ENCODE data around the gene DSCAM.

DSCAM gene

GRCh38 chr21:40680311-40680710 lies 166.6 kb downstream of the DSCAM start:
- no peak overlapping the region for H3K4me3 ChIP-seq (ENCODE audit: insufficient read depth, low read depth, low read length, poor library complexity, severe bottlenecking)
- no peak for DNase-seq
- H3K36me3 ChIP-seq (ENCODE audit: control insufficient read depth, insufficient read depth, low read length), result no peaks in the 10 kb centered on the region
- no peak overlapping the region for H3K27ac ChIP-seq (ENCODE audit: insufficient read depth, low read length, poor library complexity, severe bottlenecking)
- H3K27me3 ChIP-seq (replicated peaks; ENCODE audit: control insufficient read depth, insufficient read depth, low read length, poor library complexity, severe bottlenecking), result no peaks in the 10 kb centered on the region
- H3K9me3 ChIP-seq (ENCODE audit: control insufficient read depth, low read length), result no peaks in the 10 kb centered on the region
- H3K4me1 ChIP-seq (ENCODE audit: control insufficient read depth, insufficient read depth, low read length, poor library complexity, severe bottlenecking), result no peaks in the 10 kb centered on the region

GRCh38 chr21:40678681-40679284 lies 168.2 kb downstream of the DSCAM start:
- H3K4me3 ChIP-seq (ENCODE audit: insufficient read depth, low read depth, low read length, poor library complexity, severe bottlenecking), result no peak overlapping the region
- H3K36me3 ChIP-seq (ENCODE audit: control insufficient read depth, insufficient read depth, low read length), result no peaks in the 10 kb centered on the region
- no peaks in the 10 kb centered on the region for H3K4me1 ChIP-seq (ENCODE audit: control insufficient read depth, insufficient read depth, low read length, poor library complexity, severe bottlenecking)
- H3K9me3 ChIP-seq (ENCODE audit: control insufficient read depth, low read length), result no peaks in the 10 kb centered on the region
- no peak for DNase-seq
- H3K27me3 ChIP-seq (replicated peaks; ENCODE audit: control insufficient read depth, insufficient read depth, low read length, poor library complexity, severe bottlenecking), result no peaks in the 10 kb centered on the region
- no peak overlapping the region for H3K27ac ChIP-seq (ENCODE audit: insufficient read depth, low read length, poor library complexity, severe bottlenecking)

- Histone ChIP-seq H3K27ac (ENCODE audit: insufficient read depth, low read length, poor library complexity, severe bottlenecking) (no peak overlapping the region), H3K36me3 (ENCODE audit: control insufficient read depth, insufficient read depth, low read length) (no peaks in the 10 kb centered on the region), H3K4me3 (ENCODE audit: insufficient read depth, low read depth, low read length, poor library complexity, severe bottlenecking) (no peak overlapping the region), H3K27me3 (replicated peaks; ENCODE audit: control insufficient read depth, insufficient read depth, low read length, poor library complexity, severe bottlenecking) (no peaks in the 10 kb centered on the region), H3K9me3 (ENCODE audit: control insufficient read depth, low read length) (no peaks in the 10 kb centered on the region), H3K4me1 (ENCODE audit: control insufficient read depth, insufficient read depth, low read length, poor library complexity, severe bottlenecking) (no peaks in the 10 kb centered on the region)
- no peak for DNase-seq
Observed at GRCh38 chr21:40675017-40675416, 171.9 kb downstream of the DSCAM start.

GRCh38 chr21:40672602-40673001 lies 174.4 kb downstream of the DSCAM start:
- Histone ChIP-seq H3K9me3 (ENCODE audit: control insufficient read depth, low read length) (no peaks in the 10 kb centered on the region), H3K4me3 (ENCODE audit: insufficient read depth, low read depth, low read length, poor library complexity, severe bottlenecking) (no peak overlapping the region), H3K4me1 (ENCODE audit: control insufficient read depth, insufficient read depth, low read length, poor library complexity, severe bottlenecking) (no peaks in the 10 kb centered on the region), H3K27ac (ENCODE audit: insufficient read depth, low read length, poor library complexity, severe bottlenecking) (no peak overlapping the region), H3K27me3 (replicated peaks; ENCODE audit: control insufficient read depth, insufficient read depth, low read length, poor library complexity, severe bottlenecking) (no peaks in the 10 kb centered on the region), H3K36me3 (ENCODE audit: control insufficient read depth, insufficient read depth, low read length) (no peaks in the 10 kb centered on the region)
- no peak for DNase-seq

- Histone ChIP-seq H3K27ac (ENCODE audit: insufficient read depth, low read length, poor library complexity, severe bottlenecking) (no peak overlapping the region), H3K4me3 (ENCODE audit: insufficient read depth, low read depth, low read length, poor library complexity, severe bottlenecking) (no peak overlapping the region), H3K27me3 (replicated peaks; ENCODE audit: control insufficient read depth, insufficient read depth, low read length, poor library complexity, severe bottlenecking) (no peaks in the 10 kb centered on the region), H3K4me1 (ENCODE audit: control insufficient read depth, insufficient read depth, low read length, poor library complexity, severe bottlenecking) (no peaks in the 10 kb centered on the region), H3K9me3 (ENCODE audit: control insufficient read depth, low read length) (no peaks in the 10 kb centered on the region), H3K36me3 (ENCODE audit: control insufficient read depth, insufficient read depth, low read length) (no peaks in the 10 kb centered on the region)
- no peak for DNase-seq
Observed at GRCh38 chr21:40671716-40672115, 175.2 kb downstream of the DSCAM start.

GRCh38 chr21:40668555-40669275 lies 178.2 kb downstream of the DSCAM start:
- Histone ChIP-seq H3K4me3 (ENCODE audit: insufficient read depth, low read depth, low read length, poor library complexity, severe bottlenecking) (no peak overlapping the region), H3K36me3 (ENCODE audit: control insufficient read depth, insufficient read depth, low read length) (no peaks in the 10 kb centered on the region), H3K27me3 (replicated peaks; ENCODE audit: control insufficient read depth, insufficient read depth, low read length, poor library complexity, severe bottlenecking) (no peaks in the 10 kb centered on the region), H3K27ac (ENCODE audit: insufficient read depth, low read length, poor library complexity, severe bottlenecking) (no peak overlapping the region), H3K9me3 (ENCODE audit: control insufficient read depth, low read length) (no peaks in the 10 kb centered on the region), H3K4me1 (ENCODE audit: control insufficient read depth, insufficient read depth, low read length, poor library complexity, severe bottlenecking) (no peaks in the 10 kb centered on the region)
- DNase-seq, result no peak

- Histone ChIP-seq H3K36me3 (ENCODE audit: control insufficient read depth, insufficient read depth, low read length) (no peaks in the 10 kb centered on the region), H3K27me3 (replicated peaks; ENCODE audit: control insufficient read depth, insufficient read depth, low read length, poor library complexity, severe bottlenecking) (no peaks in the 10 kb centered on the region), H3K27ac (ENCODE audit: insufficient read depth, low read length, poor library complexity, severe bottlenecking) (no peak overlapping the region), H3K4me3 (ENCODE audit: insufficient read depth, low read depth, low read length, poor library complexity, severe bottlenecking) (no peak overlapping the region), H3K9me3 (ENCODE audit: control insufficient read depth, low read length) (no peaks in the 10 kb centered on the region), H3K4me1 (ENCODE audit: control insufficient read depth, insufficient read depth, low read length, poor library complexity, severe bottlenecking) (no peaks in the 10 kb centered on the region)
- DNase-seq, result no peak
Observed at GRCh38 chr21:40667967-40668366, 179.0 kb downstream of the DSCAM start.

- Histone ChIP-seq H3K27ac (ENCODE audit: insufficient read depth, low read length, poor library complexity, severe bottlenecking) (no peak overlapping the region), H3K4me3 (ENCODE audit: insufficient read depth, low read depth, low read length, poor library complexity, severe bottlenecking) (no peak overlapping the region), H3K4me1 (ENCODE audit: control insufficient read depth, insufficient read depth, low read length, poor library complexity, severe bottlenecking) (no peaks in the 10 kb centered on the region), H3K36me3 (ENCODE audit: control insufficient read depth, insufficient read depth, low read length) (no peaks in the 10 kb centered on the region), H3K9me3 (ENCODE audit: control insufficient read depth, low read length) (no peaks in the 10 kb centered on the region), H3K27me3 (replicated peaks; ENCODE audit: control insufficient read depth, insufficient read depth, low read length, poor library complexity, severe bottlenecking) (no peaks in the 10 kb centered on the region)
- DNase-seq, result no peak
Observed at GRCh38 chr21:40662889-40663288, 184.1 kb downstream of the DSCAM start.

- H3K4me3 ChIP-seq (ENCODE audit: insufficient read depth, low read depth, low read length, poor library complexity, severe bottlenecking), result no peak overlapping the region
- H3K9me3 ChIP-seq (ENCODE audit: control insufficient read depth, low read length), result no peaks in the 10 kb centered on the region
- H3K4me1 ChIP-seq (ENCODE audit: control insufficient read depth, insufficient read depth, low read length, poor library complexity, severe bottlenecking), result no peaks in the 10 kb centered on the region
- DNase-seq, result no peak
- no peaks in the 10 kb centered on the region for H3K36me3 ChIP-seq (ENCODE audit: control insufficient read depth, insufficient read depth, low read length)
- H3K27ac ChIP-seq (ENCODE audit: insufficient read depth, low read length, poor library complexity, severe bottlenecking), result no peak overlapping the region
- H3K27me3 ChIP-seq (replicated peaks; ENCODE audit: control insufficient read depth, insufficient read depth, low read length, poor library complexity, severe bottlenecking), result no peaks in the 10 kb centered on the region
Observed at GRCh38 chr21:40660461-40660860, 186.5 kb downstream of the DSCAM start.

- Histone ChIP-seq H3K4me1 (ENCODE audit: control insufficient read depth, insufficient read depth, low read length, poor library complexity, severe bottlenecking) (no peaks in the 10 kb centered on the region), H3K27ac (ENCODE audit: insufficient read depth, low read length, poor library complexity, severe bottlenecking) (no peak overlapping the region), H3K4me3 (ENCODE audit: insufficient read depth, low read depth, low read length, poor library complexity, severe bottlenecking) (no peak overlapping the region), H3K9me3 (ENCODE audit: control insufficient read depth, low read length) (no peaks in the 10 kb centered on the region), H3K36me3 (ENCODE audit: control insufficient read depth, insufficient read depth, low read length) (no peaks in the 10 kb centered on the region), H3K27me3 (replicated peaks; ENCODE audit: control insufficient read depth, insufficient read depth, low read length, poor library complexity, severe bottlenecking) (no peaks in the 10 kb centered on the region)
- no peak for DNase-seq
Observed at GRCh38 chr21:40658311-40658710, 188.6 kb downstream of the DSCAM start.

Data from effector memory CD4-positive, alpha-beta T cell (primary cell).